Neuronal stem cell (in vitro differentiated cells): Measurements from ENCODE around the gene SSH3.

Source experiments
- DNase-seq: peaks from one replicate; pipeline ENCODE4 v3.0.0-alpha.2; 2013; ENCODE audit warnings: low spot score
- H2AFZ ChIP-seq: one replicate; pipeline ENCODE4 v1.6.1; 2013; ENCODE audit warnings: mild to moderate bottlenecking, low read length, inconsistent platforms
- H2AK5ac ChIP-seq: 2 replicates; pipeline ENCODE4 v1.6.1; 2013; ENCODE audit warnings: low read depth, mild to moderate bottlenecking, inconsistent platforms, low read length, moderate library complexity, mixed read lengths
- H2BK120ac ChIP-seq: 2 replicates; pipeline ENCODE4 v1.6.1; 2013; ENCODE audit warnings: low read depth, mild to moderate bottlenecking, inconsistent platforms, low read length, moderate library complexity, mixed read lengths
- H2BK12ac ChIP-seq: one replicate; pipeline ENCODE4 v1.6.1; 2013; ENCODE audit warnings: low read length, inconsistent platforms
- H2BK15ac ChIP-seq: 2 replicates; pipeline ENCODE4 v1.6.1; 2013; ENCODE audit warnings: mild to moderate bottlenecking, low read length, inconsistent platforms, mixed read lengths
- H2BK5ac ChIP-seq: one replicate; pipeline ENCODE4 v1.6.1; 2013; ENCODE audit warnings: inconsistent platforms, mild to moderate bottlenecking, low read length, moderate library complexity
- H3K14ac ChIP-seq: one replicate; pipeline ENCODE4 v1.6.1; 2013; ENCODE audit warnings: low read length, inconsistent platforms
- H3K18ac ChIP-seq: 2 replicates; pipeline ENCODE4 v1.6.1; 2013; ENCODE audit warnings: low read length, inconsistent platforms
- H3K23ac ChIP-seq: 2 replicates; pipeline ENCODE4 v1.6.1; 2013; ENCODE audit warnings: low read depth, mild to moderate bottlenecking, mixed read lengths, low read length, inconsistent platforms; ENCODE audit not compliant: poor library complexity
- H3K27ac ChIP-seq: replicated peaks from 3 replicates; pipeline ENCODE4 v1.5.1; 2013; ENCODE audit warnings: low read length, inconsistent platforms
- H3K27me3 ChIP-seq, 3 experiments: 2 replicates each; pipeline ENCODE4 v1.6.1; 2013; ENCODE audit warnings: low read length in 3 of 3, mild to moderate bottlenecking in 2 of 3, inconsistent platforms in 1 of 3, low read depth in 1 of 3, mixed read lengths in 1 of 3, moderate library complexity in 1 of 3; ENCODE audit not compliant: control insufficient read depth in 3 of 3, insufficient read depth in 3 of 3
- H3K36me3 ChIP-seq, 2 donors: replicated peaks in 1 of 2; 2 replicates each; pipeline ENCODE4 v1.6.1; 2013; ENCODE audit warnings: low read length in 2 of 2; ENCODE audit not compliant: control insufficient read depth in 2 of 2, insufficient read depth in 2 of 2
- H3K4ac ChIP-seq: 2 replicates; pipeline ENCODE4 v1.6.1; 2013; ENCODE audit warnings: inconsistent platforms, mild to moderate bottlenecking, low read length, moderate library complexity
- H3K4me1 ChIP-seq, 2 donors: 1 replicate in 1 of 2; 2 replicates in 1 of 2; pipeline ENCODE4 v1.6.1; 2013; ENCODE audit warnings: low read length in 2 of 2, low read depth in 1 of 2; ENCODE audit not compliant: control insufficient read depth in 2 of 2, insufficient read depth in 1 of 2
- H3K4me2 ChIP-seq: one replicate; pipeline ENCODE4 v1.6.1; 2013; ENCODE audit warnings: mild to moderate bottlenecking, low read length, inconsistent platforms; ENCODE audit not compliant: insufficient read depth, poor library complexity, severe bottlenecking
- H3K4me3 ChIP-seq, 2 donors: 2 replicates each; pipeline ENCODE4 v1.5.1; 2013; ENCODE audit warnings: low read length in 2 of 2, mild to moderate bottlenecking in 2 of 2, inconsistent platforms in 1 of 2, moderate library complexity in 1 of 2
- H3K79me1 ChIP-seq: one replicate; pipeline ENCODE4 v1.6.1; 2013; ENCODE audit warnings: low read depth, mild to moderate bottlenecking, inconsistent platforms, low read length, moderate library complexity
- H3K9ac ChIP-seq: one replicate; pipeline ENCODE4 v1.6.1; 2013; ENCODE audit warnings: mild to moderate bottlenecking, low read depth, low read length, inconsistent platforms; ENCODE audit not compliant: poor library complexity
- H3K9me3 ChIP-seq, 2 donors: replicated peaks in 1 of 2; 2 replicates each; pipeline versions ENCODE3 to v1.6.1; 2013; ENCODE audit warnings: low read length in 2 of 2, mild to moderate bottlenecking in 2 of 2, inconsistent platforms in 1 of 2, low read depth in 1 of 2, mixed read lengths in 1 of 2, moderate library complexity in 1 of 2; ENCODE audit not compliant: control insufficient read depth in 2 of 2, insufficient read depth in 1 of 2
- H4K8ac ChIP-seq: one replicate; pipeline ENCODE4 v1.6.1; 2013; ENCODE audit warnings: low read depth, mild to moderate bottlenecking, inconsistent platforms, low read length, moderate library complexity
- H4K91ac ChIP-seq: one replicate; pipeline ENCODE4 v1.6.1; 2013; ENCODE audit warnings: low read length, low read depth, mild to moderate bottlenecking, inconsistent platforms; ENCODE audit not compliant: poor library complexity
- WGBS, 2 donors: extraction: QIAGEN DNeasy Blood & Tissue Kit; methylation state at CpG; one replicate each; pipeline ENCODE4 v1.1.7; 2013; ENCODE audit warnings: missing lambda C conversion rate in 2 of 2, mixed read lengths in 1 of 2; ENCODE audit not compliant: insufficient read length in 2 of 2, insufficient replicate concordance in 1 of 2; ENCODE audit errors: extremely low coverage in 2 of 2; 5-methylcytosine and 5-hydroxymethylcytosine counted together

Gene SSH3

DNA sequence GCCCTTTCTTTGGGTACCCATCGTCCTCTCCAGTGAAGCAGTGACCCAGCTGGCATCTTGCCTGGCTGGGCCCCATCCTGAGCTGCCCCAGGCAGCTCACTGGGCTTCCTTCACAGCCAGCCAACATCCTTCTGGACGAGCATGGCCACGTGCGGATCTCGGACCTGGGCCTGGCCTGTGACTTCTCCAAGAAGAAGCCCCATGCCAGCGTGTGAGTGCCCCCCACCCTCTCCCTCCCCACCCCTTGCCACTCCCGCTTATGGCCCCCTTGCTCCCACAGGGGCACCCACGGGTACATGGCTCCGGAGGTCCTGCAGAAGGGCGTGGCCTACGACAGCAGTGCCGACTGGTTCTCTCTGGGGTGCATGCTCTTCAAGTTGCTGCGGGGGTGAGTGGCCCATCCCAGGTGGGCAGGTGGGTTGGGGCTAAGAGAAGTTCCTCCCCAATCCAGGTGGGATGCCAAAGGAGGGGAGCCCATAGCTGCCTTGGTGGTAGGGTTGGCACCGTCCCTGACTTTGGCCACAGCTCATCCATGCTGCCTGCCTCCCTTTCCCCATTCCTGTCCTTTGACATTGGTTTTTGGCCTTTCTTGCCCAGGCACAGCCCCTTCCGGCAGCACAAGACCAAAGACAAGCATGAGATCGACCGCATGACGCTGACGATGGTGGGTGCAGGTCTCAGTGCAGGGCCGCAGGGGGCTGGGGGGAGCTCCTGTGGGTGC, 21.0 kb upstream of the SSH3 start:
- H3K27me3 ChIP-seq = no peaks in the 10 kb centered on the region

DNA sequence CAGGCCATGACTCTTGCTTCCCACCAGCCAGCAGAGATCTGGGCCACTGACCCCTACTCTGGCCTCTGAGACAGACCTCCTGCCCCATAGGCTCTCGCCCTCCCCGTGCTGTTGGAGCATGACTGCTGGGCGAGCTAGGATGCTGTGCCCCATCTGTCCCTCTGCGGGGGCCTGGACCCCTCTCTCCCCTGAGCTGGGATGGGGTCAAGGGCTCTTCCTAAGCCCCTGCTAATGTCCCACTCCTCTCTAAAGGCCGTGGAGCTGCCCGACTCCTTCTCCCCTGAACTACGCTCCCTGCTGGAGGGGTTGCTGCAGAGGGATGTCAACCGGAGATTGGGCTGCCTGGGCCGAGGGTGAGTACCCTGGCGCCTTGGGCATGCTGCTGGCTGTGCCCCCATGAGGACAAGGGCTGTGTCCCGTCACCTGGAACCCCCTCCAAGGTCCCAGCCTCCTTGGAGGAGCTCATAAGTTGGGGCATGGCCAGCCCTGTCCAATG, 20.4 kb upstream of the SSH3 start:
- Histone ChIP-seq H3K18ac (no peak overlapping the region), H3K23ac (no peak overlapping the region), H3K27me3 (no peaks in the 10 kb centered on the region), H2BK12ac (no peak overlapping the region), H3K14ac (no peak overlapping the region), H3K4me1 (peaks cover 5 to 6% of the 10 kb centered on the region in 2 donors), H2AK5ac (no peak overlapping the region), H3K9ac (no peak overlapping the region), H4K91ac (no peak overlapping the region), H2BK120ac (peak overlapping the region; percentile 47), H3K4me3 (no peak overlapping the region), H3K4ac (no peak overlapping the region), H2BK5ac (no peak overlapping the region), H2AFZ (no peak overlapping the region), H4K8ac (no peak overlapping the region), H3K27ac (no peak overlapping the region), H3K36me3 (peaks cover 62 to 87% of the 10 kb centered on the region in 2 donors), H2BK15ac (no peak overlapping the region), H3K4me2 (no peak overlapping the region), H3K79me1 (peaks cover 13% of the 10 kb centered on the region), H3K9me3 (no peaks in the 10 kb centered on the region)
- no peak for DNase-seq
- no CpG with 5 or more reads among the region's 11 CpGs for WGBS, 2 donors

More for the DNA sequence above, 21.0 kb upstream of the SSH3 start:
- no peak overlapping the region for H2BK15ac ChIP-seq
- H2BK5ac ChIP-seq = no peak overlapping the region
- peak overlapping the region in 1 of 2 donors; percentile 29 for H3K4me3 ChIP-seq
- no peak overlapping the region for H3K18ac ChIP-seq
- peaks cover under 1 to 4% of the 10 kb centered on the region in 2 donors for H3K4me1 ChIP-seq
- no peak overlapping the region for H3K4me2 ChIP-seq
- peak overlapping the region; percentile 55 for H3K23ac ChIP-seq
- no peak overlapping the region for H3K9ac ChIP-seq
- no peak overlapping the region for H2BK120ac ChIP-seq
- no peak overlapping the region for H2BK12ac ChIP-seq
- H3K36me3 ChIP-seq = peaks cover 62 to 87% of the 10 kb centered on the region in 2 donors
- H3K79me1 ChIP-seq = peaks cover 10% of the 10 kb centered on the region
- no peak overlapping the region for H2AK5ac ChIP-seq
- H4K8ac ChIP-seq = no peak overlapping the region
- H3K27ac ChIP-seq = no peak overlapping the region
- no CpG with 5 or more reads among the region's 20 CpGs for WGBS, 2 donors
- no peak overlapping the region for H4K91ac ChIP-seq
- no peak overlapping the region for H2AFZ ChIP-seq
- no peak overlapping the region for H3K14ac ChIP-seq
- no peaks in the 10 kb centered on the region for H3K9me3 ChIP-seq
- no peak for DNase-seq
- no peak overlapping the region for H3K4ac ChIP-seq

DNA sequence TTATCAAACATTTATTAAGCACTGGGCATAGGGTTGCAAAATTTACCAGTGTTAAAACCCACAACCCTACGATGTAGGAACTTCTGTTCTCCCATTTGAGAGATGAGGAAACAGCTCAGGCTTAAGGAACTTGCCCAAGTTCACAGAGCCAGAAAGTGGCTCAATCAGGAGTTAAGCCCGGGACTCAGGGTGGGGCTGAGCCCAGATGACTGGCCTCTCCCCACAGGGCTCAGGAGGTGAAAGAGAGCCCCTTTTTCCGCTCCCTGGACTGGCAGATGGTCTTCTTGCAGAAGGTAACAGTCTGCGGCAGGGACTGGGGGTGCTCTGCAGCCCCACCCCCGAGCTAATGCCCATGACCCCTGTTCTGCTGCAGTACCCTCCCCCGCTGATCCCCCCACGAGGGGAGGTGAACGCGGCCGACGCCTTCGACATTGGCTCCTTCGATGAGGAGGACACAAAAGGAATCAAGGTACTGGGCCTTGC, 19.8 kb upstream of the SSH3 start:
- Histone ChIP-seq H3K27ac (no peak overlapping the region), H2AK5ac (no peak overlapping the region), H3K18ac (no peak overlapping the region), H3K9ac (peak overlapping the region; percentile 21), H3K9me3 (no peaks in the 10 kb centered on the region), H3K4ac (no peak overlapping the region), H3K14ac (no peak overlapping the region), H2BK120ac (no peak overlapping the region), H4K91ac (no peak overlapping the region), H3K4me2 (no peak overlapping the region), H3K27me3 (no peaks in the 10 kb centered on the region), H2BK15ac (no peak overlapping the region), H2AFZ (no peak overlapping the region), H4K8ac (no peak overlapping the region), H2BK5ac (no peak overlapping the region), H3K4me3 (no peak overlapping the region), H3K36me3 (peaks cover 62 to 87% of the 10 kb centered on the region in 2 donors), H3K23ac (no peak overlapping the region), H2BK12ac (no peak overlapping the region), H3K4me1 (peaks cover 8 to 9% of the 10 kb centered on the region in 2 donors), H3K79me1 (peaks cover 18% of the 10 kb centered on the region)
- no peak for DNase-seq
- WGBS, 2 donors = no CpG with 5 or more reads among the region's 13 CpGs

DNA sequence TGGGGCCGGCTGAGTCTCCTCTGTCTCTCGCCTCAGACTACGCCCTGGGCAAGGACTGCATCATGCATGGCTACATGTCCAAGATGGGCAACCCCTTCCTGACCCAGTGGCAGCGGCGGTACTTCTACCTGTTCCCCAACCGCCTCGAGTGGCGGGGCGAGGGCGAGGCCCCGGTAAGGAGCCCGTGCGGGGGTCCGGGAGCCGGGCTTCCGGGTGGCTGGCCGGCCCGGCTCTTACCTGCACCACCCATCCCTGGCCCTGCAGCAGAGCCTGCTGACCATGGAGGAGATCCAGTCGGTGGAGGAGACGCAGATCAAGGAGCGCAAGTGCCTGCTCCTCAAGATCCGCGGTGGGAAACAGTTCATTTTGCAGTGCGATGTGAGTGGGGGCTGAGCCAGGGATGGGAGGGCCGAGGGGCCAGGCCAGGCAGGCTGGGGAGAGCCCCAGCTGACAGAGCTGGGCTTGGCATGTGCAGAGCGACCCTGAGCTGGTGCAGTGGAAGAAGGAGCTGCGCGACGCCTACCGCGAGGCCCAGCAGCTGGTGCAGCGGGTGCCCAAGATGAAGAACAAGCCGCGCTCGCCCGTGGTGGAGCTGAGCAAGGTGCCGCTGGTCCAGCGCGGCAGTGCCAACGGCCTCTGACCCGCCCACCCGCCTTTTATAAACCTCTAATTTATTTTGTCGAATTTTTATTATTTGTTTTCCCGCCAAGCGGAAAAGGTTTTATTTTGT, 18.4 kb upstream of the SSH3 start:
- Histone ChIP-seq H3K4me3 (no peak overlapping the region), H2BK15ac (no peak overlapping the region), H2BK5ac (no peak overlapping the region), H2BK12ac (no peak overlapping the region), H3K23ac (no peak overlapping the region), H3K4me1 (peaks cover 11 to 13% of the 10 kb centered on the region in 2 donors), H3K9me3 (no peaks in the 10 kb centered on the region), H4K91ac (no peak overlapping the region), H3K79me1 (peaks cover 25% of the 10 kb centered on the region), H3K9ac (peak overlapping the region; percentile 60), H2AFZ (no peak overlapping the region), H4K8ac (no peak overlapping the region), H3K4ac (no peak overlapping the region), H3K18ac (no peak overlapping the region), H2AK5ac (no peak overlapping the region), H2BK120ac (no peak overlapping the region), H3K36me3 (peaks cover 53 to 73% of the 10 kb centered on the region in 2 donors), H3K14ac (no peak overlapping the region), H3K27me3 (no peaks in the 10 kb centered on the region), H3K4me2 (no peak overlapping the region), H3K27ac (no peak overlapping the region)
- WGBS, 2 donors = no CpG with 5 or more reads among the region's 45 CpGs
- DNase-seq = no peak
